Transverse colon (tissue), 4 donors: ENCODE measurements around the gene UBE2D2. TPM values are rescaled to one million over a fixed set of nuclear protein-coding genes. Genes with fewer than 3 reads are reported as not detected.
A peak's percentile ranks its signal among the peaks of the same experiment; 100 is the strongest.

Experiments
- DNase-seq: peaks from one replicate; pipeline ENCODE4 v3.0.0-alpha.2; 2019
- H3K27ac ChIP-seq, 4 donors: fragments of 200-600 bp; sonication (generic); 2 replicates each; pipeline ENCODE4 v1.5.1; 2016 to 2018; ENCODE audit warnings: inconsistent platforms in 4 of 4
- H3K27me3 ChIP-seq: fragments of 200-600 bp; sonication (generic); 2 replicates; pipeline ENCODE4 v1.5.1; 2017; ENCODE audit warnings: inconsistent platforms
- H3K36me3 ChIP-seq, 4 donors: fragments of 200-600 bp; sonication (generic); 2 replicates each; pipeline ENCODE4 v1.5.1; 2017 to 2019; ENCODE audit warnings: inconsistent platforms in 4 of 4
- H3K4me1 ChIP-seq, 4 donors: fragments of 200-600 bp; sonication (generic); 2 replicates each; pipeline ENCODE4 v1.5.1; 2017 to 2020; ENCODE audit warnings: inconsistent platforms in 4 of 4
- H3K4me3 ChIP-seq, 4 donors: fragments of 200-600 bp; sonication (generic); 1 replicate in 1 of 4; 2 replicates in 3 of 4; pipeline versions ENCODE4 v1.5.1 to v1.6.1; 2017 to 2019; ENCODE audit warnings: inconsistent platforms in 4 of 4
- H3K9me3 ChIP-seq, 2 donors: fragments of 200-600 bp; sonication (generic); 2 replicates each; pipeline ENCODE4 v1.5.1; 2017 to 2019; ENCODE audit warnings: inconsistent platforms in 2 of 2
- CTCF ChIP-seq, 5 experiments: fragments of 200-600 bp in 3 of 5; fragments of 450-650 bp in 2 of 5; sonication (generic) in 3 of 5; IDR thresholded peaks; 1 replicate in 2 of 5; 2 replicates in 3 of 5; pipeline ENCODE4 v1.5.1; 2016 to 2017; ENCODE audit warnings: antibody characterized with exemption in 5 of 5, inconsistent platforms in 3 of 5, mild to moderate bottlenecking in 2 of 5, moderate library complexity in 1 of 5
- EP300 ChIP-seq: sonication (generic); formaldehyde crosslinking; IDR thresholded peaks from one replicate; pipeline ENCODE4 v1.6.1; 2017; ENCODE audit warnings: antibody characterized with exemption, low read depth
- POLR2A ChIP-seq: fragments of 450-650 bp; IDR thresholded peaks from one replicate; pipeline ENCODE4 v1.6.1; 2016; ENCODE audit warnings: antibody characterized with exemption, mild to moderate bottlenecking, moderate library complexity
- POLR2AphosphoS5 ChIP-seq, 3 donors: sonication (generic); formaldehyde crosslinking; IDR thresholded peaks; one replicate each; pipeline ENCODE4 v1.6.1; 2016; ENCODE audit warnings: antibody characterized with exemption in 3 of 3
- WGBS, 2 donors: methylation state at CpG; one replicate each; pipeline ENCODE4 v1.1.5; 2018; ENCODE audit warnings: low coverage in 1 of 2; 5-methylcytosine and 5-hydroxymethylcytosine counted together
- in situ Hi-C, 4 donors: fragments of 200-750 bp; cut with MboI; loops; one replicate each; pipeline versions ENCODE4 v1.15.0 to v1.15.1; 2017; ENCODE audit warnings: low sequenced_read_pairs in 3 of 4, low pct_ligation_motif_present in 1 of 4, low pct_unique_long_range_greater_than_20kb in 1 of 4
- intact Hi-C: fragments of 100-400 bp; cut with DNase I; formaldehyde crosslinking; loops from one replicate; pipeline ENCODE4 v1.15.1; 2023; ENCODE audit warnings: low total_unique reads
- total RNA-seq, 4 donors: library from RNA; depleted of rRNA; stranded (reverse); fragments of >200 nt; gene quantifications; one replicate each; pipeline ENCODE4 v1.1.0, GENCODE V29; 2016

UBE2D2 gene
- total RNA-seq, 4 donors from 2014 or later, result 45.6 to 134 (median 80.8) TPM

- in situ Hi-C loops, result loop anchor here in 3 of 4 donors (10.0 to 25.0 kb wide), 2 partner anchors 55 to 123 kb away; no protein-coding TSS in a partner anchor
- Histone ChIP-seq H3K27me3 (no peaks in the 10 kb centered on the region), H3K36me3 (no peaks in the 10 kb centered on the region), H3K27ac (peak overlapping the region in 1 of 4 donors; percentile 92), H3K4me1 (peaks cover 37 to 73% (median 66%) of the 10 kb centered on the region in 4 donors), H3K9me3 (no peaks in the 10 kb centered on the region), H3K4me3 (no peak overlapping the region)
- 86% methylated on average over 11 of the region's 11 CpGs; no CpG with 5 or more reads in 1 of the 2 donors for WGBS, 2 donors
- TF ChIP-seq EP300 (no peak), POLR2A (no peak), POLR2AphosphoS5 (IDR thresholded peaks at IDR 0.05) (no peak), CTCF (IDR thresholded peaks at IDR 0.05) (no peak)
- intact Hi-C loops, result loop anchor here (5.0 kb wide), 1 partner anchor 108 kb away; no protein-coding TSS in a partner anchor
- DNase-seq, result peak; percentile 24
Observed at GRCh38 chr5:139639619-139640380, 78.7 kb downstream of the UBE2D2 start.

GRCh38 chr5:139640421-139641115, 79.4 kb downstream of the UBE2D2 start:
- Histone ChIP-seq H3K4me1 (peaks cover 37 to 65% (median 61%) of the 10 kb centered on the region in 4 donors), H3K27me3 (no peaks in the 10 kb centered on the region), H3K9me3 (no peaks in the 10 kb centered on the region), H3K36me3 (no peaks in the 10 kb centered on the region), H3K4me3 (no peak overlapping the region), H3K27ac (no peak overlapping the region)
- DNase-seq, result no peak
- intact Hi-C loops, result no loop called here
- no peak for TF ChIP-seq EP300
- in situ Hi-C loops, result loop anchor here in 2 of 4 donors (10.0 to 25.0 kb wide), 2 partner anchors 54 to 122 kb away; no protein-coding TSS in a partner anchor
- 92% methylated on average over 13 of the region's 13 CpGs; no CpG with 5 or more reads in 1 of the 2 donors for WGBS, 2 donors

- no peak for DNase-seq
- Histone ChIP-seq H3K27me3 (no peaks in the 10 kb centered on the region), H3K9me3 (no peaks in the 10 kb centered on the region), H3K4me1 (peaks cover 30 to 57% (median 53%) of the 10 kb centered on the region in 4 donors), H3K4me3 (no peak overlapping the region), H3K27ac (peak overlapping the region in 3 of 4 donors; percentile 77 to 86 (median 77)), H3K36me3 (no peaks in the 10 kb centered on the region)
- intact Hi-C loops, result no loop called here
- TF ChIP-seq POLR2A (no peak), EP300 (no peak), POLR2AphosphoS5 (IDR thresholded peaks at IDR 0.05) (no peak), CTCF (IDR thresholded peaks at IDR 0.05) (no peak)
- in situ Hi-C loops, result loop anchor here in 2 of 4 donors (10.0 to 25.0 kb wide), 2 partner anchors 53 to 121 kb away; no protein-coding TSS in a partner anchor
- WGBS, 2 donors, result 70 to 94% methylated on average over 3 to 6 of the region's 6 CpGs
Observed at GRCh38 chr5:139641116-139642080, 80.3 kb downstream of the UBE2D2 start.

DNA sequence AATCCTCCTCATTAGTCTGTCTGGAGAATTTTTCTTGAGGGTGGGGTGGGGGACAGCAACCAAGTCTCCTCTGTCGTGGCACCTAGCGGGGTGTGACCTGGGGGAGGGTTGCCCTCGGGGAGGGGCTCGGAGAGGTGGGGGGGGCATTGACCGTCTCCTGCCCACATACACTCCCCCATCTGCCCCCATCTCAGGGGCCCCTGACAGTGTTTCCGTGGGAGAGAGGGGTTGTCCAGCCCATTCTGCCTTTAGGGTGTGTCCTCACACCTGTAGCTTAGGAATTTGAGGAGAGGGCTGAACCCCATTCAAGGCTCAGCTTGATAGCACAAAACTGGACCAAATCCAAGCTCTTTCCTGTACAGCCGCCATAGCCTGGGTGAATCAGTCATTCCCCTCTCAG, 81.1 kb downstream of the UBE2D2 start:
- H3K4me1 ChIP-seq, result peaks cover 23 to 57% (median 50%) of the 10 kb centered on the region in 4 donors
- WGBS, 2 donors, result 40% methylated on average over 7 of the region's 7 CpGs; no CpG with 5 or more reads in 1 of the 2 donors
- peak overlapping the region; percentile 65 to 86 (median 77) for H3K27ac ChIP-seq

More for the DNA sequence above, 81.1 kb downstream of the UBE2D2 start:
- no peaks in the 10 kb centered on the region for H3K9me3 ChIP-seq
- no peaks in the 10 kb centered on the region for H3K27me3 ChIP-seq
- no peaks in the 10 kb centered on the region for H3K36me3 ChIP-seq
- no peak overlapping the region for H3K4me3 ChIP-seq
- TF ChIP-seq EP300, result no peak
- in situ Hi-C loops, result loop anchor here in 2 of 4 donors (10.0 to 25.0 kb wide), 2 partner anchors 53 to 120 kb away; no protein-coding TSS in a partner anchor
- intact Hi-C loops, result no loop called here
- peak; percentile 8 for DNase-seq
